HFF-Myc (cell line): Measurements from ENCODE around the gene ZDHHC20.

Experiments used
- DNase-seq: peaks from one replicate; pipeline ENCODE4 v3.0.0-alpha.2; 2011; ENCODE audit warnings: low read depth; ENCODE audit errors: extremely low read depth
- H3K4me3 ChIP-seq: replicated peaks from 2 replicates; pipeline ENCODE4 v1.5.1; 2011; ENCODE audit warnings: low read depth, mild to moderate bottlenecking, control low read depth, low read length
- TF ChIP-seq, protein P1 (sequence below): IDR thresholded peaks from 2 replicates; pipeline ENCODE4 v1.5.1; 2012; ENCODE audit warnings: mild to moderate bottlenecking, low read depth, low read length, control low read depth; ENCODE audit errors: missing control alignments

Gene ZDHHC20

DNA sequence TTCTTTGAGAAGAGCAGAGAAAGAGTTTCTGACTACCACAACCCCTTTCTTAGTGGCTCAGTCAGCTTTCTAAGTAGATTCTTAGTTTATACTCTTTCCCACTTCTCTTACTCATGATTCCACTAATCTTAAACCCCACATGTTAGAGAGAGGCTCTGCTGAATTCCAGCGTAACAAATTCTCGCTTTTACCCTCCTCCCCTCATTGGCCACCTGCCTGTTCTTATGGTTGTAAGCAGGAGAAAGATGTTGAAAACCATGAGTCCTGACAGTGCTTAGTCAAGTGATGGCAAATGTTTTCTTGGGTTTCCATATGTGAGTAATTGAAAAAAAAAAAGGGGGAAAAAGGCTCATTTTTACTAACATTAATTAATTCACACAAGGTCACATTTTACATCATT lies 125.9 kb downstream of the ZDHHC20 start:
- TF ChIP-seq, protein P1, sequence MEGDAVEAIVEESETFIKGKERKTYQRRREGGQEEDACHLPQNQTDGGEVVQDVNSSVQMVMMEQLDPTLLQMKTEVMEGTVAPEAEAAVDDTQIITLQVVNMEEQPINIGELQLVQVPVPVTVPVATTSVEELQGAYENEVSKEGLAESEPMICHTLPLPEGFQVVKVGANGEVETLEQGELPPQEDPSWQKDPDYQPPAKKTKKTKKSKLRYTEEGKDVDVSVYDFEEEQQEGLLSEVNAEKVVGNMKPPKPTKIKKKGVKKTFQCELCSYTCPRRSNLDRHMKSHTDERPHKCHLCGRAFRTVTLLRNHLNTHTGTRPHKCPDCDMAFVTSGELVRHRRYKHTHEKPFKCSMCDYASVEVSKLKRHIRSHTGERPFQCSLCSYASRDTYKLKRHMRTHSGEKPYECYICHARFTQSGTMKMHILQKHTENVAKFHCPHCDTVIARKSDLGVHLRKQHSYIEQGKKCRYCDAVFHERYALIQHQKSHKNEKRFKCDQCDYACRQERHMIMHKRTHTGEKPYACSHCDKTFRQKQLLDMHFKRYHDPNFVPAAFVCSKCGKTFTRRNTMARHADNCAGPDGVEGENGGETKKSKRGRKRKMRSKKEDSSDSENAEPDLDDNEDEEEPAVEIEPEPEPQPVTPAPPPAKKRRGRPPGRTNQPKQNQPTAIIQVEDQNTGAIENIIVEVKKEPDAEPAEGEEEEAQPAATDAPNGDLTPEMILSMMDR, result no peak
- H3K4me3 ChIP-seq, result no peak overlapping the region
- DNase-seq, result no peak

- no peak for DNase-seq
- no peak overlapping the region for H3K4me3 ChIP-seq
- TF ChIP-seq, protein P1, result no peak
Observed at GRCh38 chr13:21330126-21330861, 128.8 kb downstream of the ZDHHC20 start.

DNA sequence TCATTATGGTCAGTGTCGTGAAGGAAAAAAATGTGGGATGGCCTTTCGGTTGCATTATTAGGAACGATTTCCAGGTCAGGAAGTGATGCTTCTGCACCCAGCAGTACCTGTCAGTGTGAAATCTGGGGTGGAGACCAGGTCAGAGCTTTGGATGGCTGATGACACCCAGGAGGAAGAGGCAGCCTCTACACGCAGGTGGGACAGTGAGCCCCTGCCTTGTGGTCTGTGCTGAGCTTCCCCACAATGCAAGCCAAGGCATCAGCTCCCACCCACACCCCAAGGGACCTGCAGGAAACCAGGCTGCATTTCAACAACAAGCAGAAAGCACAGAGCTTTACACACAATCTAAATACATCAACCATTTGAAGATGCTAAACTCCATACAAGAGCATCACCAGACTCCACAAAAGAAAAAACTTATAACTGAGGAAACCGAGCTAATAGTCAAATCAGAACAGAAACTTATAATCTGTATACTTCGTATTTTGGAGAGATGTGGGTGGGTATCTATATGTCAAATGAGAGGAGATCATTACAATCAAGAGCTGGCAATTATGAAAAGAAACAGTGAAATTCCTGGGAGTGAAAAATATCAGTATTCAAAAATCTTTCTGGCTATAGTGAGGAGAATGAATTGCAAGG lies 130.1 kb downstream of the ZDHHC20 start:
- no peak overlapping the region for H3K4me3 ChIP-seq
- TF ChIP-seq, protein P1, result no peak
- no peak for DNase-seq

- no peak overlapping the region for H3K4me3 ChIP-seq
- DNase-seq, result no peak
- TF ChIP-seq, protein P1, result no peak
Observed at GRCh38 chr13:21328201-21328600, 130.9 kb downstream of the ZDHHC20 start.

DNA sequence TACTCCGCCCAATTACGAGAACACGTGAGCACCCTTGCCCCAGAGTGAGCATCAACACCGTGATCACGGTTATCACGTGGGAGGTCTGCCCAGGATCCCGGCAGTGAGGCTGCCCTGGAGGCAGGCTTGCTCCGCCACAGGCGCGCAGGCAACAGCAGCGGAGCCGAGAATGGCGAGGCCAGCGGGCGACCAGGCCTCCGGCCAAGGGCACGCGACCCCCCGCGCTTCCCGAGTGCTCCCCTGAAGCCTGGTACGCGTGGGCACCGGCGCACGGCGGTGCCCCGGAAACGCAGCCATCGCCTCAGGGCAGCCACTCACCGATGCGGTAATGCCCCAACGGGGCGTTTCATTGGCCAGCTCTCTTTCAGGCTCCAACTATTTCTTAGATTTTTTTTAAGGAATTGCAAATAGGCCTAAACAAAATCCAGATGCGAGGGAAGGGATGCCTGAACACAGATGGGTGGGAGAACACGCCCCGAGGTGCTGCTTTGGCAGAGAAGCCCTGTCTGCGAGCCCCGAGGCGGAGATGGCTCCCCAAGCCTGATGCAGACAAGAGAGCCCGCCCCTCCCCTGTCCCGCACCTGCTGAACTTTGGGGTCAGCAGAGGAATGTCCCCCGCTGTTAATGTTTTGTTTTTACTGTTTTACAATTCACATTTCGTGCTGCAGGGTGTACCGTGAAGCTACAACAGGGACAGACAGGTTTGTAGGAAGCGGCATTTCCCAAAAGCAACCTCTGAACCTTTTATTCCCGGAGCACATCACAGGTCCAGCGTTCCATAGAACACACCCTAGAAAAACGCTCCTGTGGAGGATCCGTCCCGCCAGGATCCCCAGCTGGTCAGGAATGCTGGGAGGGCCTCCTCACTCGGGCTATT lies 132.7 kb downstream of the ZDHHC20 start:
- H3K4me3 ChIP-seq, result peak overlapping the region; percentile 35
- DNase-seq, result peak; percentile 60
- TF ChIP-seq, protein P1, result no peak

- no peak overlapping the region for H3K4me3 ChIP-seq
- TF ChIP-seq, protein P1, result no peak
- DNase-seq, result no peak
Observed at GRCh38 chr13:21324803-21325202, 134.3 kb downstream of the ZDHHC20 start.
